HG03460 (cell line): ENCODE results near the gene NCR3LG1.
A peak's percentile ranks its signal among the peaks of the same experiment; 100 is the strongest.

Experiments
- ATAC-seq: cut with Tn5 transposase; IDR thresholded peaks from one replicate; pipeline ENCODE4 v1.9.1; 2021; ENCODE audit not compliant: unreplicated experiment

The NCR3LG1 gene, protein sequence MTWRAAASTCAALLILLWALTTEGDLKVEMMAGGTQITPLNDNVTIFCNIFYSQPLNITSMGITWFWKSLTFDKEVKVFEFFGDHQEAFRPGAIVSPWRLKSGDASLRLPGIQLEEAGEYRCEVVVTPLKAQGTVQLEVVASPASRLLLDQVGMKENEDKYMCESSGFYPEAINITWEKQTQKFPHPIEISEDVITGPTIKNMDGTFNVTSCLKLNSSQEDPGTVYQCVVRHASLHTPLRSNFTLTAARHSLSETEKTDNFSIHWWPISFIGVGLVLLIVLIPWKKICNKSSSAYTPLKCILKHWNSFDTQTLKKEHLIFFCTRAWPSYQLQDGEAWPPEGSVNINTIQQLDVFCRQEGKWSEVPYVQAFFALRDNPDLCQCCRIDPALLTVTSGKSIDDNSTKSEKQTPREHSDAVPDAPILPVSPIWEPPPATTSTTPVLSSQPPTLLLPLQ

GRCh38 chr11:17351510-17352176 lies at the start of gene NCR3LG1:
Gene NCR3LG1, plus strand, starts transcription at chr11:17351800. Its CDS starts 170 bp downstream, at chr11:17351970.
- ATAC-seq, result no peak

GRCh38 chr11:17313349-17314231 lies 38.0 kb upstream of the NCR3LG1 start:
- no peak for ATAC-seq

DNA sequence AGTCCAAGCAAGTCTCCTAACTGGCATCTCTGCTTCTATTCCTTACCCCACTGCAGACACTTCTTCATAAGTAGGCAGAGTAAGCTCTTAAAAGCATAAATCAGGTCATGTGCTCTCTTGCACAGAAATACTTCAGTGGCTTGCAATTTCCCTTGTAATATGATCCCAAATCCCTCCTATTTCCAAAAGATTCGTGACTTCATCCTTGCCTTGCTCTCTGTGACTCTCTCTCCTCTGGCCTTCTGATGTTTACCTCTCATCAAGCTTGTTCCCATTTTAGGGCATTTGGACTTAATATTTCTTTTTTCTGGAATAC lies 37.4 kb upstream of the NCR3LG1 start:
- no peak for ATAC-seq

- ATAC-seq, result no peak
Observed at GRCh38 chr11:17314904-17315426, 36.6 kb upstream of the NCR3LG1 start.

GRCh38 chr11:17328871-17329494 lies 22.6 kb upstream of the NCR3LG1 start:
- ATAC-seq, result no peak

DNA sequence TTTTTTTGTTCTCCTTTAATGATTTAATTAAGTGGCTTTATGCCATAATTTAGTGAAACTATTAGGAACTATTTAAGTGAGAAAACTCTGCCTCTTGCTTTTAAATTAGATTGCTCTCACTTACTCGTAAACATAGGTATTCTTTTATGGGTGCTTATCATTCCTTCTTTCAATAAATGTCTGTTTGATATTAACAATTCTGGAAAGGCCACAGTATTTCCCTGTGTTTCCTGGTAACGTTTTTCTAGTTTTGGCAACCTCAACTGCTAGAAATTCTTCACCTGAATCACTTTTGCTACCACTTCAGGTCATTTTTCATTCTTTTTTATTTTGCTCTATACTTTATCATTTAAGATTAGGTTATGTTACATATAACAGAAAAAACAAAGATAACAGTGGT lies 19.9 kb upstream of the NCR3LG1 start:
- ATAC-seq, result no peak

GRCh38 chr11:17333799-17334586 lies 17.6 kb upstream of the NCR3LG1 start:
- no peak for ATAC-seq

GRCh38 chr11:17343257-17343656 lies 8.3 kb upstream of the NCR3LG1 start:
- no peak for ATAC-seq

DNA sequence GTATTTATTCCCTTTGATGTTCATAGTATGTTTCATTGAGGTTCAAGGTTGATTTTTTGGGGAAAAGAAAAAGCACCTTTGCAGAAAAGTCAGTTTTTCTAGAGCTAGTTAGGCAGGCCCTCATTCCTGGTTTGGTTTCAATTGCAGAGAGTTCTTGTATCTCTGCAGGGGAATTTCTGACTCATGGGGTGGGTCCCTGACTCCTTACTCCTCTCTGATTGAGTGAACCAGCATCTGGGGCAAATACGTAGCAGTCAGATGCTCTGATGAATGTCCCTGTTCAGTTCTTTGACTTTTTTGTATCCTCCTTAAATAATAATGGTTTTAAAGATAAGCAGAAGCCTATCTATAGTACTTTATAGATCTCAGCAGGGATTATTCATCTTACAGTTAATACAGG lies 7.7 kb upstream of the NCR3LG1 start:
- ATAC-seq, result no peak

- no peak for ATAC-seq
Observed at GRCh38 chr11:17347676-17348075, 3.9 kb upstream of the NCR3LG1 start.

- ATAC-seq, result no peak
Observed at GRCh38 chr11:17350455-17351171, 987 bp upstream of the NCR3LG1 start.

- ATAC-seq, result no peak
Observed at GRCh38 chr11:17351172-17351509, 459 bp upstream of the NCR3LG1 start.

DNA sequence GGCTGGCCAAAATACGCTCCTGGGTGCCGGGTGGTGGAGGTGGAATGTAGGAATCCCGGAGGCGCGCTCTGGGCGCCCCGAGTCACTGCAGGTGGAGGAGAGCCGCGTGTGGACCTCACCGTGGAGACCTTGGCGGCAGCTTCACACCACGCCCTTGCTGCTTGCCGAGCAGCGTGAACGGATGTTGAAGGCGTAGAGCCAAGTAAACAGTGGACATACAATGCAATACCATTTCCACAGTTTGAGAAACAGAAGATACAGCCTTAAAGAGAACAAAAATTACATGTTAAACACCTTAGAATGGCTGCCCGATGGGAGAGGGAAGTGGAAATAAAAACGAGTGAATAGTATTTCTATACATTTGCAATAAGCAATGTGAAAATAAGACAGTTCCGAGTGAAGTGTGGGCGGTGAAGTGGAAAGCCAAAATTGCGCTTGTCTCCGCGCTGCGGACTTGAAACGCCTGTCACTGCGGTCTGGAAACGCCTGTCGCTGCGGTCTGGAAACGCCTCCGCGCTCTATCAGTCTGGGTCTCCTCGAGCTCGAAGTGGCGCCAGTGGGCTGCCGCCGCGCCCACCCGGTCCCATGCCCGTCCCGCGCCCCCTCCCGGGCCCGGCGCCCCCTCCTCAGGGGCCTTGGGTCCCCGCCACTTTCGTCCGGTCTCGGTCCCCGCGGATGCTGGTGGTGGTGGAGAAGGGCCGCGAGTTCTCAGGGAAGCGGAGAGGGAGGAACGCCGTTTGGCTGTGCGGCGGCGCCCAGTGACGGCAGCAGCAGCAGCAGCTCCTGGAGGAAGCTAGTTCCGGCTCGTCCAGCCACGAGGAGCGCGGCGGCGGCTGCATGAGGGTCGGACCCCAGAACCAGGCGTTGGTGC lies 1.6 kb downstream of the NCR3LG1 start:
- ATAC-seq, result peak; percentile 33

DNA sequence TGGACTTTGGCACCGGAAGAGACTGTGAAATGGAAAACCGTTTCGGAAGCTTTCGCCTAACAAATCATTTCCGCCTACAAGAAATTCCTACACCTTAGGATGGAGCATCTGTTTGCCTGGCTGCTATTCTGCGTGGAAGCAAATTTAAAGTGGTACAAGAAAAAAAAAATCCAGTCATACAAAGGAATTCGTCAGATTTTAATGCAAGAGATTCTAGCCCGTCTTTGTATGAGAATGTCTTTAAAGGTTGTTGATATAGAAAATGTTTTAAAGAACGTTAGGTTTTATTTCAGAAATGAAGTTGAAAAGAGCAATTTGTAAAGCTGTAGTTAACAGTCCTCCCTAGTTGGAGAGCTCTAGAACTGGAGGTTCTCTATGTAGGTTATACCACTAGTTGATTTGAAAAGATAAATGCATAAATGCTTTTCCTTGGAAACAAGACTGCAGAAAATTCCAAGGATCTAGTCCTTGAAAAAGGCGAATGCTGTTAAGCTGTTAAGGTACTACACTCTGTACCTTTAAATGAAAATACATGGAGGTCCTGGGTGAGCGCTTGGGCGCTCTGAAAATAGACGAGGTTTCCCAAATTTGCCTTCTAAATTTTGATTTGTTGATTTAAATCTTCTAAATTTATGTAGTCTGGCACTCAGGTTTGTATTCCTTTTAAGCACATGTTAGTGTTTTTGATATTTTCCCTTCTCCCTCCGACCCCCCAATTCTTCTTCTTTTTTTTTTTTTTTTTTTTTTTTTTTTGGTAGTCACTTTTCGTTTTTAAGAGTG lies 2.4 kb downstream of the NCR3LG1 start:
- ATAC-seq, result no peak

DNA sequence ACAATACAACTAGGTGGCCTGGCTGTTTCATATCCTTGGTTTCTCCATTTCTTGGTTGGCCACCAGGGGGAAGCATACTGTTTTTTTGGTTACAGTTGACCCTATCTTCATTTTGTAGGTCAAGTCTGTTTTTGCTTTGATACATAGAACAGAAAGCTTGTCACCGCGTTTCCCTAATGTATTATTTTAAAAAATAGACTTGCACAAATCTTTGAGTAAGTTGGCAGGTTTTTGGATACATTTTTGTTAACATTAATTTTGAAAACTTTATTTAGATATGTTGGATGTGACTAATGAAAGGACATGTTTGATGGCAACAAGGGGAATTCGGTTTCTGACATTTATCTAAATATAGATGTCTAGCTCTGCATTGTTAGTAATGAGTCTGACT lies 3.0 kb downstream of the NCR3LG1 start:
- peak; percentile 46 for ATAC-seq

DNA sequence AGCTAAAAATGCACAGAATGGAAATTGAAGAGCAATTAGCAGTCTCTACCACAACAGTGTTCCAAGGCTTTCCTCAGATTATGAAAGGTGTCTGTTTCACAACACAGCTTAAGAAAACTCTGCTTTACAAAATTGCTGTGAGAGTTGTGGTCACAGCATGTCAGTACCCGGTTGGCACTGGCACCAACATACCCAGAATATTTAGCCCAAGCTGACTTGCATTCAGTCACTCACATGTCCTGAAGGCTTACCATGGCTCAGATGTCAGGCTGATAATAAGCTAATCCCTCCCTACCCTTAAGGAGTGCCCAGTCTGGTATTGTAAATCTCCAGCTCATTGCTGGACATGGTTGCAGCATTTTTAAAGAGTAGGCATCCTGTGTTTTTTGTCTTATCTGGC lies 14.9 kb downstream of the NCR3LG1 start:
- ATAC-seq, result no peak

DNA sequence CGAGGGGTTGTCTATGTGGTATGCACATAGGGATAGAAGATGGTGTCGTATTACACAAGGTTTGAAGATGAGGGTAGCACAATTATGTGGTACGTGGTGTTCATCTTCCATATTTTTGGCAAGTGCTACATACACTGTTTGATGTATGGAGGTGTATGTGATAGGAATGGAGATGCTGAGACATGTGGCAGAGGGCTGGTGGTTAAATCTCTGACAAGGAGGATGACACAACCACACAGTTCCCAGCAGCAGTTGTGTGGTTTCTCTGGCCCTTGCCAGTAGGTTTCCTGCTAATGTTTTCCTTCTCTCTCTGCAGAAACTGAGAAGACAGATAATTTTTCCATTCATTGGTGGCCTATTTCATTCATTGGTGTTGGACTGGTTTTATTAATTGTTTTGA lies 17.0 kb downstream of the NCR3LG1 start:
- no peak for ATAC-seq

GRCh38 chr11:17369094-17369493 lies 17.5 kb downstream of the NCR3LG1 start:
- ATAC-seq, result no peak
